NCI-H187 treated with DMSO at 0.1 percent for 48 hours (cell line): ENCODE results near the gene A2M.

ENCODE experiments used
- DNase-seq: peaks from one replicate; lab custom pipeline; 2025; lab: John Stamatoyannopoulos, UW

A2M gene

GRCh38 chr12:9073076-9073475, 42.6 kb downstream of the A2M start:
- DNase-seq = no peak

- no peak for DNase-seq
These were observed 43.2 kb downstream of the A2M start for GRCh38 chr12:9072481-9073038.

- DNase-seq = no peak
These were observed 43.8 kb downstream of the A2M start for GRCh38 chr12:9071969-9072368.

- no peak for DNase-seq
These were observed 44.2 kb downstream of the A2M start for GRCh38 chr12:9071518-9071917.

GRCh38 chr12:9070351-9070750, 45.4 kb downstream of the A2M start:
- no peak for DNase-seq

- DNase-seq = no peak
These were observed 47.1 kb downstream of the A2M start for GRCh38 chr12:9068600-9068999.

- DNase-seq = no peak
These were observed 47.6 kb downstream of the A2M start for GRCh38 chr12:9068086-9068485.

GRCh38 chr12:9066755-9067423, 48.8 kb downstream of the A2M start:
- DNase-seq = no peak

- DNase-seq = no peak
These were observed 49.5 kb downstream of the A2M start for GRCh38 chr12:9066183-9066623.

GRCh38 chr12:9065607-9065856, 50.2 kb downstream of the A2M start:
- DNase-seq = no peak

GRCh38 chr12:9064815-9065606, 50.7 kb downstream of the A2M start:
- DNase-seq = no peak

- no peak for DNase-seq
These were observed 51.4 kb downstream of the A2M start for GRCh38 chr12:9064201-9064814.

- no peak for DNase-seq
These were observed 63.1 kb downstream of the A2M start for GRCh38 chr12:9052610-9053009.

GRCh38 chr12:9051158-9051550, 64.6 kb downstream of the A2M start:
- no peak for DNase-seq

GRCh38 chr12:9050521-9051157, 65.1 kb downstream of the A2M start:
- DNase-seq = no peak

GRCh38 chr12:9049520-9050133, 66.1 kb downstream of the A2M start:
- DNase-seq = no peak

- DNase-seq = no peak
These were observed 66.8 kb downstream of the A2M start for GRCh38 chr12:9048930-9049329.

GRCh38 chr12:9047105-9047504, 68.6 kb downstream of the A2M start:
- no peak for DNase-seq

- DNase-seq = no peak
These were observed 72.0 kb downstream of the A2M start for GRCh38 chr12:9043766-9044165.

GRCh38 chr12:9041321-9041720, 74.4 kb downstream of the A2M start:
- no peak for DNase-seq

GRCh38 chr12:9040484-9041186, 75.1 kb downstream of the A2M start:
- DNase-seq = no peak
